CD4-positive, alpha-beta T cell treated with Interleukin-17A for 4 hours (primary cell): Measurements from ENCODE around the gene KCNJ18.
"Not testable (repeated sequence)": the region's sequence is repeated elsewhere in the genome, so short reads cannot be mapped to it uniquely, and the experiment has no call there.

ENCODE experiments used
- DNase-seq: peaks from one replicate; pipeline ENCODE4 v3.0.0-alpha.2; 2020; ENCODE audit warnings: mixed read lengths

The KCNJ18 gene

DNA sequence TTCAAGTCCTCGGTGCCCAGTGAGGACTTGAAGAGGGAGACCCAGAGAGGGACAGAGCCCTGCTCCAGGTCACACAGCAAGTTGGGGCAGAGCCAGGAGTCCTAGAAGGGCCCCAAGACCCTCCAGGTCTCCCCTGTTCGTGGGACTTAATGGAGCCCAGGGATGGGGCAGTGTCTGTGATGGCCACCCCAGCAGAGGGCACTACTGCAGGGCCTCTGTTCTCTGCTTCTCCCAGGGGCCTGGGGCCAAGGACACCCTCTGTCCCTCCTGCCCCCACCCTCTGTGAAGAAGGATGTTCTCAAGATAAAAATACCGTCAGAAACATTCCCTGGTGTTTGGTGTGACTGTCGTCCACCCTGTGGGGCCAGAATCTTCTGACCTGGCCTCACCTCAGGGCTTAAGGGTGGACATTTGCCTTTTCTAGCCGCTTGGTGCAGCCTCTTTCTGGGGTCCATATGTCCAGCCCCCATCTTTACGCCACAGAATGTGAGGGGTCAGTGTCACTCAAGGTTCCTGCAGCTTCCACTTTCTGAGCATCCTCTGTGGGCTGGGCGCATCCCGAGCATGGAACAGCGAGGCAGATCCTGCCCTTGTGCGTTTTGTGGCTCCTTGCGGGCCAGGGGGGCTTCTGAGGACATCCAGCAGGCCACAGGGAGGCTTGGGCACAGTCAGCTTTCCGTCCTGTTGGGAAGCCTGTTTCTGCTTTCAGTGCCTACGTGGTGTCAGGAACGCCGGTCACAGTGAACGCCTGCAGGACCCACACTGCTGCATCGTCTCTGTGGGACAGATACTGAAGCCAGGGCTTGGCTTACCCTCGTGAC lies at the start of gene KCNJ18:
Gene KCNJ18 (plus strand): TSS at position 641 of the 821 bp plus-strand sequence. CDS start 10,264 bp downstream, outside the sequence.
- DNase-seq, result not testable (repeated sequence)

GRCh38 chr17:21648125-21648524 lies 44.2 kb upstream of the KCNJ18 start:
- DNase-seq, result not testable (repeated sequence)

GRCh38 chr17:21650043-21650442 lies 42.3 kb upstream of the KCNJ18 start:
- not testable (repeated sequence) for DNase-seq

DNA sequence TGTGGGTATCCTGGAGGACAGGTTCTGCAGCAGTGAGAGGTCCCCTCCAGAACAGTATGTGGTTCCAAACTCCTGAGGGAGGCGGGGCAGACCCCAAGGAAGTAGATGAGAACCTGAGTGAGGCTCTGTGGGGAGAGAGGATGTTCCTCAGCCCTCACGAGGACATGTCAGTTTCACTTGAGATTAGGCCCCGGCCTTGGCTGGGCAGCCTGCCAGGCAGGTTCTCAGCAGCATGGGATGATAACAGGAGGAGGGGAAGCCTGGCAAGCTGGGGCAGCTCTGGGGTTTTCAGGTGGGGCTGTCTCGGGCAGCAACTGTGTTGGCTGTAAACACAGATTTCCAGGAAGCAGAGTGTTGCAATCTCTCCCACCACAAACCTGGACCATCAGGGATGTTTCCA lies 40.3 kb upstream of the KCNJ18 start:
- DNase-seq, result not testable (repeated sequence)

GRCh38 chr17:21653211-21653610 lies 39.1 kb upstream of the KCNJ18 start:
- not testable (repeated sequence) for DNase-seq

GRCh38 chr17:21656518-21657309 lies 35.6 kb upstream of the KCNJ18 start:
- not testable (repeated sequence) for DNase-seq

GRCh38 chr17:21659635-21660034 lies 32.7 kb upstream of the KCNJ18 start:
- DNase-seq, result not testable (repeated sequence)

GRCh38 chr17:21661455-21661854 lies 30.9 kb upstream of the KCNJ18 start:
- DNase-seq, result not testable (repeated sequence)

- not testable (repeated sequence) for DNase-seq
Observed at GRCh38 chr17:21663166-21663565, 29.2 kb upstream of the KCNJ18 start.

GRCh38 chr17:21663614-21664474 lies 28.5 kb upstream of the KCNJ18 start:
- DNase-seq, result not testable (repeated sequence)

GRCh38 chr17:21665171-21665570 lies 27.2 kb upstream of the KCNJ18 start:
- not testable (repeated sequence) for DNase-seq

DNA sequence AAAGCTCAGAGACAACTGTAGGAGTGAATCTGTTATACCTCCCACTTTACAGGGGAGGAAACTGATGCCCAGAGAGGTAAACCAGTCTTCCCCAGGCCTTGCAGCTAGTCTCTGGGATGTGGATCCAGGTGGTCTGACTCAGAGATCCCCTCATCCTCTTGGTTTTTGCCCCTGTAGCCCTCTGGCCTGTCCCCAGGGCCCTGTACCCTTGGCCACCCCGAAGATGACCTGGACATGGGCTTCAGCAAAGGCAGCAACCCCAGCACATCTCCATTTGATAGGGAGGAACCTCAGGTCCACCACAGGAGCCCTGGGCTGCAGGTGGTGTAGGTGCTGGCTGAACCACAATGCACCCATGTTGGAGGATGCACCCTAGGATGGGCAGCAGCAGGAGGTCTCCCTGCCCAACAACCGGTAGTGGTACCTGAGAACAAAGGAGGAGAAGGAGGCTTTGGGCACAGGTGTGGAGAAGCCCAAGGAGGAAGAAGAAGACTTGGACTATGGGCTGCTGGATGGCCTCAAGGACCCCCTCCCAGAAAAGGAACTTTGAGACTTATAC lies 26.3 kb upstream of the KCNJ18 start:
- DNase-seq, result not testable (repeated sequence)

- not testable (repeated sequence) for DNase-seq
Observed at GRCh38 chr17:21666711-21667412, 25.5 kb upstream of the KCNJ18 start.

DNA sequence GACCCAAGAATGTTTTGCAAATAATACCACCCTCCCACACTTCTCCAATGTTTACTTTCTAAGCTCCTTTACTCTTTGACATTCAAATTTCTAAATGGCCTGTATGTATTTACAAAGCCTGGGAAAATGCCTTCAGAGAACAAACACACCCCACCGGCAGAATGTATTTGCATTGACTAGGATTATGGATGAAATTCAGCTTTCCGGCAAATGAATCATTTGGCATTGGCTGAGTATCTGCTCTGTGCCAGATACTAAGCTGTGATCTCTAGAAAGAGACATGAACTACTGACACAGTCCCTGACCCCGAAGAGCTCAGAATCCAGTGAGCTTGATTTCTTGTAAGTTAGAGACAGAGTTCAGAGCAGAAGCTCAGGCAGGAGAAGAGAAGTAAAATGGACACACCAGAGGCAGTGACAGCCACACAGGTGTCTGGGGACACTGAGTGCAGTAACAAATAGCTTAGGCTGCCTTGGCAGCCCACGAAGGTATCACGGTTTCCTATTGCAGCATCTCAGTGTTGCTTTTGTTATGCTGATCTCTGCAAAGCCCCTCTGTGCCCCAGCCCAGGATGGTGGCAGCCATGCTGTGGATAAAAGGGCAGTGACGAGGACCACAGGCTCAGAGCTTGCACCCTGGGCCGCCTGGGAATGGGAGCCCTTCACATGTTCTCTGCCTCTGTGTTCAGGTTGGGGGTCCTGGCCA lies 24.8 kb upstream of the KCNJ18 start:
- DNase-seq, result not testable (repeated sequence)

DNA sequence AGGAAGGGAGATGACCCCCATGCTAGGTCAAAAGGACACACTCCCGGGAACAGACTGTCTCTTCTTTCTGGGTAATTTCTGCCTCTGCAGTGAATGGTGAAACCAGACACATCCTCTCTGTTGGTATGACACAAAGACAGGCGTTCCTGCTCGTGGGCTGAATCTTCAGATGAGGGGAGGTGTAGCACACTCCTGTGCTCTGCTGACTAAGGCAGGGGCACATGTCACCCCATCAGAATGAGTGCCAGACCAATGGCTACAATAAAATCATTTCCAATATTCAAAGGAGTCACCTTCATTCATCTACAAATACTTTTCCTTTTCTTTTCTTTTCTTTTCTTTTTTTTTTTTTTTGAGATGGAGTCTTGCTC lies 24.2 kb upstream of the KCNJ18 start:
- DNase-seq, result not testable (repeated sequence)

GRCh38 chr17:21668746-21669508 lies 23.4 kb upstream of the KCNJ18 start:
- not testable (repeated sequence) for DNase-seq

GRCh38 chr17:21669616-21670360 lies 22.5 kb upstream of the KCNJ18 start:
- not testable (repeated sequence) for DNase-seq

DNA sequence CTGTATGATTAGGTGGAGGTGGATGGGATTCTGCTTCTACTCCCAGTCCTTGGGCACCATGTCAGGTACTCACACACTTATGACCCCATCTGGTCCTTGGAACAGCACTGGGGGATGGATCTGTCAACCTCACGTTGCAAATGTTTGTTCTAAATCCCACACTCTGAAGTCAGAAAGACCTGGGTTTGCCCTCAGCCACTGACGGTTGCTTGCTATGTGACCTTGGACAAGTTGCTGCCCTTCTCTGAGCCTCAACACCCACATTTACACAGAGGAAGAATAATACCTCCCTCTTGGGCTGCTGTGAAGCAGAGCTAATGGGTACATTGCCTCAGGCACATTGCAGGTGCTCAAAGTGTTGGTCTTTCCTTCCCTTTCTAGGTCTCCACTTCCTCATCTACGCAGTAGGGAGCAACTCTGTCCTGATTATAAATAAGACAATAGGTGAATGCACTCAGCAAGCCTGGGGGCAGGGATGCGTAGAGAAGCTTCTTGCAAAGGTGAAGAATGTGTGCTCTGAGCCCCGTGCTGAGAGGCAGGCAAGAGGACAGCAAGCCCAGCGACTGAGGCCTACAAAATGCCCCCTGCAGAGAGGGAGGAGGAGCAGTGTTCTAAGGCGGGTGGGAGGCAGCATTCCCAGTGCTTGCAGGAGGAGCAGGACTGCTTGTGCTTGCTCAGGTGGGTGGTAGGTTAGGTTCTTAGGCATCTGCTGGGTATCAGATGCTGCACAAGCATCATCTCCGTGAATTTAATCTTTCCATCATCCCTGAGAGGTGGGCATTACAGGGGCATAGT lies 21.8 kb upstream of the KCNJ18 start:
- not testable (repeated sequence) for DNase-seq

- not testable (repeated sequence) for DNase-seq
Observed at GRCh38 chr17:21671437-21671836, 20.9 kb upstream of the KCNJ18 start.
